CD4-positive, alpha-beta T cell treated with Interleukin-6 at 100 ng/mL for 8 hours (primary cell): Measurements from ENCODE around the gene ANKRD16.
"Not testable (repeated sequence)": the region's sequence is repeated elsewhere in the genome, so short reads cannot be mapped to it uniquely, and the experiment has no call there.

Experiments
- DNase-seq: peaks from one replicate; pipeline ENCODE4 v3.0.0-alpha.2; 2020; ENCODE audit warnings: mixed read lengths, low spot score

Gene ANKRD16

DNA sequence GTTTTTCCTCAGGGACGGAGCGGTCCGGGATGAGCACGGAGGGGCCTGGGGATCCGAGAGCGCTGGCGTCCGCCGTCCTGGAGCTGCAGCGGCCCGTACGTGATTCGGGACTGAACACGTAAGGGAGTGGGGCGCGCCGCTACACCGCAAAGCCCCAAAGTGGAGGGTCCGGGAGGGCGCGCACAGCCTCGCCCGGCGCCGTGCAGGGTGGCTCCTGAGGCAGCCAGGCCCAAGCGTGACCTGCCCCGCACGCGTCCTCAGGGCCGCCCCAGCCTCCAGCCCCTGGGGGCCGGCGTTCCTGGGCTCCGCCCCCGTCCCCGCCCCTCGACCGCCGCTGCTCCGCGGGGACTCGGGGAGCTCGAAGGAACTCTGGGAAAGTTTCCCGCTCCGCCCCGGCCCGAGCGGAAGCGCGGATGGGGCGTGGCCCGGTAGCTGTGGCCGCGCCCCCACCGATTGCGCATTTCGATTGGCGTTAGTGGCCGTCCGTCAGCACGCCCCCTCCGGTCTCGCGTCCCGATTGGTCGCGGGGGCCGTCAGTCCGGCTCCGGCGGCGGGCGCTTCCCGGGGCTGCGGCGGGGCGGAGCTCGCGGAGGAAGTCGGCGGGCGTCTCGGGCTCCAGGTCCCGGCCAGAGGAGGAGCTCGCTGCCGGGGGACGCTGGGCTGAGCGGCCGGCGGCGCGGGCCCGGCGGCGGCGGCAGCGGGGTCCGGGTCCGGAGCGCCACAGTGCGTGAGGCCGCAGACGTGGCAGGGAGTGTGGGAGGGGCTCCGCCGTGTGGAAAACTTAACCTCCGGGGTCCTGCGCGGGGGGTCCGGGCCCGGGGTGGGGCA, at the start of gene ANKRD16, which contains the start of gene FBH1:
Gene ANKRD16, minus strand, starts transcription at position 270 of the 828 bp plus-strand sequence. CDS start 539 bp downstream, outside the sequence.
Gene FBH1, plus strand, starts transcription at position 620 of the 828 bp plus-strand sequence. Its CDS starts 103 bp downstream, at position 723.
- DNase-seq = peak; percentile 96

DNA sequence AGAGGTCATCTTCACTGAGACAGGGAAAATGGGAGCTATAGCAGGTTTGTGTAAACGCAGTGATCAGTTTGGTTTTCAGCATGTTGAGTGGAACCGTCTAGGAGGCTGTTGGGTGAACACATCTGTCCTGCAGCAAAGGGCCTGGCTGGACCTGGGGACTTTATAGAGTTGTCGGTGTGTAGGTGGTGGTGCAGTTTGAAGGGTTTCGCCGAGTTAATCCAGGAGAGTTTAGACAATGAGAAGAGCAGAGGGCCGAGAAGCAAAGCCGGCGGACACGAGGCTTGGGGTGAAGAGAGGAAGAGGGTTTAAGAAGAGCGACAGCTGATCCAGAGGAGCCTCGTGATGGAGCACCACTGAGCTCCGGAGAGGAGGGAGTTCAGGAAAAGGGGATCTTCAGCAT, 48.6 kb upstream of the ANKRD16 start:
- DNase-seq = no peak

- DNase-seq = no peak
These were observed 47.3 kb upstream of the ANKRD16 start for GRCh38 chr10:5937016-5937415.

DNA sequence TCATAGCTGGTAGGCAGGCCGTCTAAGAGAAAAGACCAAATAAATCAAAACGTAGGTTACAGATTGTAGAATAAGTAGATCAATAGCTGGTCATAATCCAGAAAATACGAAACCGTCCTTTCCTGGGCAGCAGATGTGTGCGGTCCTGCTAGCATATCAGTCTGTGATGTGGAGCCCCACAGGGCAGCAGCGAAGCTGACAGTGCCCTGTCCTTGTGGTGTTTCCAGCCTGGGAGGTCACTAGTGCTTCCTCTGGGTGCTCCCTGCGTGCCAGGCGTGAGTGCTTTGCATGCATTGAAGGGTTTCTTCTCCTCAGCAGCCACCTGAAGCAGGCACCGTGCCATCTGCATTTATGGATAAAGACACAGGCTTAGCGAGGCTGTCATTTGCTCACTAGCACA, 45.9 kb upstream of the ANKRD16 start:
- no peak for DNase-seq

DNA sequence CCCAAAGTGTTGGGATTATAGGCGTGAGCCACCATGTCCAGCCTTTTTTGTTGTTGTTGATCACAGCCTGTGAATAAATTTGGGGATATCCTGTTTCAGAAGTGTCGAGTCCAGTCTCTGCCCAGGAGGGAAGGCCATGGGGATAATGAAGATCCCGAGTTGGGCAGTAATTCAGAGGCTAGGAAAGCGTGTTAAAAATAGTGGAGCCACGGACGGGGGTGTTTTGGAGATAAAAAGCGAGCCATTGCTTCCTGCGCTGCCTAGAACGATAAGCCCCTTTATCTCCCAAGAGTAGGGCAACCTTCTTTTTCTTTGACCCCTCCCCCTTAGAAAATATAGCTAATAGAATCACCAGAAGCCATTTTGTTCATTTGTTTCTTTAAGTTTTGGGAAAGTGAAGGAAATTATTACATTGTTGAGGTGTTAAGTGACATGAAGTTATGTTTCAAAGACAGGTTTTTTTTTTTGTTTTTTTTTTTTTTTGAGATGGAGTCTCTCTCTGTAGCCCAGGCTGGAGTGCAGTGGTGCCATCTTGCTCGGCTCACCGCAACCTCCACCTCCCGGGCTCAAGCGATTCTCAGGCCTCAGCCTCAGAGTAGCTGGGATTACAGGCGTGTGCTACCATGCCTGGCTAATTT, 44.3 kb upstream of the ANKRD16 start:
- DNase-seq = no peak

DNA sequence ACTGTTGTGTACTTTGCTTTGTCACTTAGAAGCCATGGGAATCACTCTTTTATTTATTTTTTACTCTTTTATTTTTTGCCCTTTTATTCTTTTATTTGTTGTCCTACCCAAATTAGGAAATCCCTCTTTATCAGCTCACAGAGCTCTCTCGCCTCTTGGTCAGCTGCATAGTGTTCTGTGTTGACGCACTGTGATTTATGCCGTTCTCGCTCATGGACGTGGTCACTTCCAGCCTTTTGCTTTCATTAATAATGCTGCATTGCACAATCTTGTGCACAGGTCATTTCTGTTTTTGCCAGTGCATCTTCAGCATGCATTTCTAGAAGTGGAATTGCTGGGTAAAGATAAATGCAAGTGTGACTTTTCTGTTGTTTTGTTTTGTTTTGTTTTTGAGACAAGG, 42.7 kb upstream of the ANKRD16 start:
- no peak for DNase-seq

- no peak for DNase-seq
These were observed 40.6 kb upstream of the ANKRD16 start for GRCh38 chr10:5930272-5930671.

DNA sequence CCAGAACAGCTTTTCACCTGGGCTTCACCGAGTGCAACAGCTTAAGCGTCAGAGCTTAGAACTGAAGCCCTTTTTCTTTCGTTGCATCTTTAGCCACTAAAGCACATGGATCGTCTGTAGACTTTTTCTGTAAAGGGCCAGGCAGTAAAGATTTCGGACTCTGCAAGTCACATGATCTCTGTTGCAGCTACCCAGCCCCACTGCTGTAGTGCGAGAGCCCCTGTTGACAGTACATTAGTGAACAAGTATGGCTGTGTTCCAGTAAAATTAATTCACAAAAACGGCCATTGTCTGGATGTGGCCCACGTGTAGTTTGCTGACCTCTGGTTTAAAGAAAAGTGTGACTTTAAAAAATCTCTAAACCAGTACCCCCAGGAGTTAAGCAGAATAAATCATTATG, 39.7 kb upstream of the ANKRD16 start:
- no peak for DNase-seq

- no peak for DNase-seq
These were observed 37.6 kb upstream of the ANKRD16 start for GRCh38 chr10:5927306-5927705.

- DNase-seq = no peak
These were observed 35.2 kb upstream of the ANKRD16 start for GRCh38 chr10:5924889-5925288.

GRCh38 chr10:5921746-5922145, 32.1 kb upstream of the ANKRD16 start:
- no peak for DNase-seq

GRCh38 chr10:5919568-5919967, 29.9 kb upstream of the ANKRD16 start:
- no peak for DNase-seq

- no peak for DNase-seq
These were observed 29.1 kb upstream of the ANKRD16 start for GRCh38 chr10:5918763-5919162.

- DNase-seq = no peak
These were observed 27.6 kb upstream of the ANKRD16 start for GRCh38 chr10:5917305-5917704.

- no peak for DNase-seq
These were observed 25.8 kb upstream of the ANKRD16 start for GRCh38 chr10:5915451-5915850.

- no peak for DNase-seq
These were observed 24.0 kb upstream of the ANKRD16 start for GRCh38 chr10:5913736-5914135.

- DNase-seq = no peak
These were observed 22.0 kb upstream of the ANKRD16 start for GRCh38 chr10:5911670-5912069.

DNA sequence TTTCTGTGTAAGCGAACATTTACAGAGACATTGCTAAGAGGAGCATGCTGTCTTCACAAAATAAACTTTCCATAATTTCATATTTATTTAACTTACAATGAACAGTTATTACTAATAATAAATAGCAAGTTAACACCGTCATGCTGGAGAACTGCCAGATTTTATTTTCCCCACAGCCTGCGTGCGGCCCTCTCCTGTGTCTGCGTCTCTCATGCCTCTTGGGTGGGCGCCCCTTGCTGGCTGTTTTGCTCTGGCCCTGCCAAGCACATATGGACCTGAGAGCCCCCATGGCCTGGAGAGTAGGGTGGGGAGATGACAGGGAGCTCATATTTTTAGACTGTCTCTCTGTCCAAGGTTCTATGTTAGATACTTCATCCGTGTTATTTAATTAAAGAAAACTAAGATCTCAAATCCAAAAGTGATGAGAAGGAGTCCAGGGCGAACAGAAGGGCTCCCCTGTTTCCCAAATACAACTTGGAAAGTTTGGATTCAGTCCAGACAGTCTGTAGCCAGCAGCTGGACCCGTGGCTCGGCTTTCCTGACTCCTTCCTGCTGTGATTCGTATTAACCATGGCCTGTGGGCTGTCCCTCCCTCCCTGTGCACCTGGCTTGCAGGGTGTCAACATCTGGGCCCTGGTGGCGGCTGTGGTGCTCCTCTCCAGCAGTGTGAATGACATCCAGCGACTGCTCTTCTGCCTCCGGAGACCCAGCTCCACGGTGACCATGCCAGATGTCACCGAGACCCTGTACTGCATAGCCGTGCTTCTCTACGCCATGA, 20.8 kb upstream of the ANKRD16 start:
- DNase-seq = no peak

GRCh38 chr10:5908676-5909075, 19.0 kb upstream of the ANKRD16 start:
- not testable (repeated sequence) for DNase-seq

- no peak for DNase-seq
These were observed 17.0 kb upstream of the ANKRD16 start for GRCh38 chr10:5906651-5907050.

DNA sequence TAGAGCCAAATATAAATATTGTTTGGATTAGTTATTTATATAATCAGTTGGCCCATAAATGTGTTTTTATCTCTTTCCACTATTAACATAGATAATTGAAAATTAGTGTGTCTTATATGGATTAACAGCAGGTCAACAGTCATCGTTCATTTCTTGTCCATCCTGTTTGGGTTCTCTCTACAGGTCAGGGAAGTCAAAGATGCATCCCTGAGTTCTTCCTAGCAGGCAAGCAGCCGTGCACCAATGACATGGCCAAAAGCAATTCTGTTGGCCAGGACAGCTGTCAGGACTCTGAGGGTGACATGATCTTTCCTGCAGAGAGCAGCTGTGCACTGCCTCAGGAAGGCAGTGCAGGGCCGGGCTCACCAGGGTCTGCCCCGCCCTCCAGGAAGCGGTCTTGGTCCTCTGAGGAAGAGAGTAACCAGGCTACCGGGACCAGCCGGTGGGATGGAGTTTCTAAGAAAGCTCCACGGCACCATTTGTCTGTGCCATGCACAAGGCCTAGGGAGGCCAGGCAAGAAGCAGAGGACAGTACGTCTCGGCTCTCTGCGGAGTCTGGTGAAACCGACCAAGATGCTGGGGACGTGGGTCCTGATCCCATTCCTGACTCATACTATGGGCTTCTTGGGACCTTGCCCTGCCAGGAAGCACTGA, 16.3 kb upstream of the ANKRD16 start:
- DNase-seq = no peak

GRCh38 chr10:5904227-5904626, 14.5 kb upstream of the ANKRD16 start:
- no peak for DNase-seq
